Renal cortex interstitium (tissue), 15 donors: ENCODE measurements around the gene CAPN14. TPM values are rescaled to one million over a fixed set of nuclear protein-coding genes. Genes with fewer than 3 reads are reported as not detected.

Experiments used
- DNase-seq, 11 donors: peaks; one replicate each; pipeline ENCODE4 v3.0.0-alpha.2; 2013; ENCODE audit warnings: low read depth in 9 of 11, low spot score in 4 of 11; ENCODE audit errors: extremely low read depth in 1 of 11
- long read RNA-seq, 16 experiments: transcript quantifications; one replicate each; lab custom pipeline, GENCODE V29; 2026
- polyA plus RNA-seq, 3 donors: library from polyadenylated mRNA; unstranded; fragments of 120-200 nt; gene quantifications; one replicate each; pipeline ENCODE4 v1.2.1, GENCODE V29; 2013; ENCODE audit not compliant: insufficient read length in 3 of 3

CAPN14 gene
- polyA plus RNA-seq, result under 1 TPM; 0.06 to 0.13 (median 0.12) TPM
- long read RNA-seq, donor 1, result 0 reads
- long read RNA-seq, donor 2, result 0 reads
- long read RNA-seq, donor 3, result 0 reads
- long read RNA-seq, donor 4, result 0 reads
- long read RNA-seq, donor 5, result 0 reads
- long read RNA-seq, donor 6, partial matches to known transcripts, result 9 of 9 reads
- long read RNA-seq, donor 6, other reads (novel, unspliced or antisense), result 0 of 9 reads
- long read RNA-seq, donor 7, result 0 reads
- long read RNA-seq, donor 8, result 0 reads
- long read RNA-seq, donor 9, result 0 reads
- long read RNA-seq, donor 10, result 0 reads
- long read RNA-seq, donor 11, result 0 reads
- long read RNA-seq, donor 12, result 0 reads
- long read RNA-seq, donor 13, result 0 reads
- long read RNA-seq, donor 14, result 0 reads
- long read RNA-seq, donor 15, result 0 reads
- long read RNA-seq, donor 16, result 0 reads

GRCh38 chr2:31217465-31218200 lies at the start of gene CAPN14:
Gene CAPN14, minus strand, starts transcription at chr2:31217515. Its CDS starts 12,068 bp downstream, at chr2:31205447.
- DNase-seq, result no peak

GRCh38 chr2:31266804-31267203 lies 49.5 kb upstream of the CAPN14 start:
- DNase-seq, result no peak

GRCh38 chr2:31265234-31265633 lies 47.9 kb upstream of the CAPN14 start:
- DNase-seq, result no peak

- DNase-seq, result no peak
Measured at GRCh38 chr2:31263636-31264190, 46.4 kb upstream of the CAPN14 start.

- DNase-seq, result no peak
Measured at GRCh38 chr2:31260870-31261269, 43.6 kb upstream of the CAPN14 start.

GRCh38 chr2:31259075-31259474 lies 41.8 kb upstream of the CAPN14 start:
- no peak for DNase-seq

GRCh38 chr2:31258351-31258750 lies 41.0 kb upstream of the CAPN14 start:
- no peak for DNase-seq

GRCh38 chr2:31256611-31257382 lies 39.5 kb upstream of the CAPN14 start:
- DNase-seq, result no peak

GRCh38 chr2:31255911-31256571 lies 38.7 kb upstream of the CAPN14 start:
- no peak for DNase-seq

- DNase-seq, result no peak
Measured at GRCh38 chr2:31254237-31255203, 37.2 kb upstream of the CAPN14 start.

GRCh38 chr2:31253356-31254131 lies 36.2 kb upstream of the CAPN14 start:
- no peak for DNase-seq

GRCh38 chr2:31251851-31252250 lies 34.5 kb upstream of the CAPN14 start:
- DNase-seq, result no peak

- DNase-seq, result no peak
Measured at GRCh38 chr2:31251018-31251417, 33.7 kb upstream of the CAPN14 start.

- DNase-seq, result no peak
Measured at GRCh38 chr2:31249009-31249690, 31.8 kb upstream of the CAPN14 start.

- DNase-seq, result no peak
Measured at GRCh38 chr2:31248139-31248538, 30.8 kb upstream of the CAPN14 start.

GRCh38 chr2:31247711-31248110 lies 30.4 kb upstream of the CAPN14 start:
- no peak for DNase-seq
